ENCODE results near the gene PRSS35.

DNA sequence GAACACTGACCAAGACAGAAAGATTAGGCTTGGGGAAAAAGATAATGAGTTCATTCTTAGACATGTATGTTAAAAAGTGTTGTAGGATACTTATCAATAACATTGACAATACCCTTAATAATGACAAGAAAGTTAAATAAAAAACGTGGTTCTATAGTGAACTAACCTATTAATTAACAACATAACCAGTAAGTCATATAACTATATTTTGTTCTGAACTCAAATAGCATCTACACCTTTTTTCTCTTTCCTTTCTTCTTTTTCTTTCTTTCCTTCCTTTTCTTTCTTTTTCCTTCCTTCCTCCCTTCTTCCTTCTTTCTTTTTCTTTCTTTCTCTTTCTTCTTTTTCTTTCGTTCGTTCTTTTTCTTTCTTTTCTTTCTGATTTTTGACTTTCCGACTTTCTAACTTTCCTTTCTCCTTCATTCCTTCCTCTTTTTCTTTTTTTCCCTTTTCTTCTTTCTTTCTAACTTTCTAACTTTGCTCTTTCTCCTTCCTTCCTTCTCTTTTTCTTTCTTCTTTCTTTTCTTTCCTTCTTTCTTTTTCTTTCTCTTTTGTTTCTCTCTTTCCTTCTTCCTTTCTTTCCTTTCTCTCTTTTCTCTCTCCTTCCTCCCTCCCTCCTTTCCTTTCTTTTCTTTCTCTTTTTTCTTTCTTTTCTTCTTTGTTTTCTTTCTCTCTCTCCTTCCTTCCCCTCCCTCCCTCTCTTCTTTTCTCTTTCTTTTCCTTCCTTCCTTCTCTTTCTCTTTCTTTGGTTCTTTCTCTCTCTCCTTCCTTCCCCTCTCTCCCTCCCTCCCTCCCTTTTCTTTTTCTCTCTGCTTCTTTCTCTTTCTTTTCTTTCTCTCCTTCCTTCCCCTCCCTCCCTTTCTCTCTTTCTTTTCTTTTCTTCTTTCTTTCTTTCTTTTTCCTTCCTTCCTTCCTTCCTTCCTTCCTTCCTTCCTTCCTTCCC lies 24.6 kb downstream of the PRSS35 start:
- TF ChIP-seq POLR2A (IDR thresholded peaks at IDR 0.05; ENCODE audit: low read length) (no peak), GATA1 (IDR thresholded peaks at IDR 0.05; ENCODE audit: low read depth, low read length) (no peak)

Measured in erythroblast (primary cell).